SH-SY5Y (cell line): ENCODE data around the gene GCAT.

Experiments used
- GATA2 ChIP-seq: IDR thresholded peaks from 2 replicates; pipeline ENCODE4 v1.6.1; 2011; ENCODE audit warnings: mild to moderate bottlenecking, low read depth, low read length
- GATA3 ChIP-seq: IDR thresholded peaks from 2 replicates; pipeline ENCODE4 v1.6.1; 2011; ENCODE audit warnings: low read depth, mild to moderate bottlenecking, low read length, moderate library complexity

- no peak for TF ChIP-seq GATA3
- TF ChIP-seq GATA2 = no peak
These were observed 37.2 kb downstream of the GCAT start for GRCh38 chr22:37844904-37845329.
